Measurements from ENCODE around the gene ATF5. TPM values are rescaled to one million over a fixed set of nuclear protein-coding genes. Genes with fewer than 3 reads are reported as not detected.

ATF5 gene
- total and polyA plus RNA-seq, 2 of the 13 experiments (the other 11 are each of a cell fraction or from before 2014, with no cell fraction given) = 5.2 to 10.3 TPM

- TF ChIP-seq MXD4 (CRISPR knock-in tag; IDR thresholded peaks at IDR 0.05) (no peak), SRY (CRISPR knock-in tag; IDR thresholded peaks at IDR 0.05) (no peak), CBFB (CRISPR knock-in tag; IDR thresholded peaks at IDR 0.05) (no peak), SOX5 (CRISPR knock-in tag; IDR thresholded peaks at IDR 0.05; ENCODE audit: borderline replicate concordance) (no peak), ZC3H13 (CRISPR knock-in tag; IDR thresholded peaks at IDR 0.05) (no peak), ZNF607 (CRISPR knock-in tag; IDR thresholded peaks at IDR 0.05; ENCODE audit: borderline replicate concordance) (no peak), IKZF1 (IDR thresholded peaks at IDR 0.05) (no peak), ZNF207 (IDR thresholded peaks at IDR 0.05; ENCODE audit: borderline replicate concordance) (no peak), ZNF589 (CRISPR knock-in tag; conservative IDR thresholded peaks at IDR 0.05) (no peak), ZNF350 (CRISPR knock-in tag; IDR thresholded peaks at IDR 0.05; ENCODE audit: borderline replicate concordance, low read depth) (no peak), MYPOP (CRISPR knock-in tag; IDR thresholded peaks at IDR 0.05) (no peak), E2F5 (CRISPR knock-in tag; conservative IDR thresholded peaks at IDR 0.05) (no peak), ISL2 (CRISPR knock-in tag; IDR thresholded peaks at IDR 0.05) (no peak), ATF4 (CRISPR knock-in tag; IDR thresholded peaks at IDR 0.05) (no peak), RFX3 (CRISPR knock-in tag; IDR thresholded peaks at IDR 0.05) (no peak), RNF2 (conservative IDR thresholded peaks at IDR 0.05; ENCODE audit: low read depth) (no peak), SSRP1 (CRISPR knock-in tag; IDR thresholded peaks at IDR 0.05) (no peak), HOXA3 (CRISPR knock-in tag; IDR thresholded peaks at IDR 0.05) (peak; percentile 62), DMTF1 (CRISPR knock-in tag; IDR thresholded peaks at IDR 0.05) (no peak), ZBTB20 (CRISPR knock-in tag; IDR thresholded peaks at IDR 0.05; ENCODE audit: borderline replicate concordance, low read depth) (no peak)
- TF ChIP-seq, protein P1, sequence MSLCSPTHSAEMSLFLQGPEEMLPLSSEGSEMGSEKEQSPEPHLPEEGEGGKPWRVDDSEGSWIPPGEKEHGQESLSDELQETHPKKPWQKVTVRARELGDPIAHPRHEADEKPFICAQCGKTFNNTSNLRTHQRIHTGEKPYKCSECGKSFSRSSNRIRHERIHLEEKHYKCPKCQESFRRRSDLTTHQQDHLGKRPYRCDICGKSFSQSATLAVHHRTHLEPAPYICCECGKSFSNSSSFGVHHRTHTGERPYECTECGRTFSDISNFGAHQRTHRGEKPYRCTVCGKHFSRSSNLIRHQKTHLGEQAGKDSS (CRISPR knock-in tag; IDR thresholded peaks at IDR 0.05; ENCODE audit: borderline replicate concordance, low read depth) = no peak
- TF ChIP-seq, protein P2, sequence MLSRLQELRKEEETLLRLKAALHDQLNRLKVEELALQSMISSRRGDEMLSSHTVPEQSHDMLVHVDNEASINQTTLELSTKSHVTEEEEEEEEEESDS (CRISPR knock-in tag; IDR thresholded peaks at IDR 0.05; ENCODE audit: borderline replicate concordance) = no peak
Measured at GRCh38 chr19:49912965-49913685, 15.9 kb upstream of the ATF5 start (continued).
